Hepatocyte (in vitro differentiated cells): ENCODE measurements around the gene MOG.

Experiments
- EZH2 ChIP-seq: fragments of 200-600 bp; sonication (generic); IDR thresholded peaks from 2 replicates; pipeline ENCODE4 v1.6.1; 2016; ENCODE audit warnings: antibody characterized with exemption, mild to moderate bottlenecking, borderline replicate concordance
- EZH2phosphoT487 ChIP-seq: fragments of 200-600 bp; sonication (generic); IDR thresholded peaks from one replicate; pipeline ENCODE4 v1.6.1; 2018; ENCODE audit warnings: antibody characterized with exemption, mild to moderate bottlenecking, low read depth, moderate library complexity; ENCODE audit not compliant: unreplicated experiment, severe bottlenecking
- TF ChIP-seq, protein P1 (sequence below): fragments of 200-600 bp; sonication (generic); IDR thresholded peaks from 2 replicates; pipeline ENCODE4 v1.5.1; 2016; ENCODE audit warnings: antibody characterized with exemption, mild to moderate bottlenecking; ENCODE audit not compliant: poor library complexity

GRCh38 chr6:29649701-29650673 lies 6.9 kb upstream of the MOG start:
- no peak for TF ChIP-seq EZH2phosphoT487
- TF ChIP-seq, protein P1, sequence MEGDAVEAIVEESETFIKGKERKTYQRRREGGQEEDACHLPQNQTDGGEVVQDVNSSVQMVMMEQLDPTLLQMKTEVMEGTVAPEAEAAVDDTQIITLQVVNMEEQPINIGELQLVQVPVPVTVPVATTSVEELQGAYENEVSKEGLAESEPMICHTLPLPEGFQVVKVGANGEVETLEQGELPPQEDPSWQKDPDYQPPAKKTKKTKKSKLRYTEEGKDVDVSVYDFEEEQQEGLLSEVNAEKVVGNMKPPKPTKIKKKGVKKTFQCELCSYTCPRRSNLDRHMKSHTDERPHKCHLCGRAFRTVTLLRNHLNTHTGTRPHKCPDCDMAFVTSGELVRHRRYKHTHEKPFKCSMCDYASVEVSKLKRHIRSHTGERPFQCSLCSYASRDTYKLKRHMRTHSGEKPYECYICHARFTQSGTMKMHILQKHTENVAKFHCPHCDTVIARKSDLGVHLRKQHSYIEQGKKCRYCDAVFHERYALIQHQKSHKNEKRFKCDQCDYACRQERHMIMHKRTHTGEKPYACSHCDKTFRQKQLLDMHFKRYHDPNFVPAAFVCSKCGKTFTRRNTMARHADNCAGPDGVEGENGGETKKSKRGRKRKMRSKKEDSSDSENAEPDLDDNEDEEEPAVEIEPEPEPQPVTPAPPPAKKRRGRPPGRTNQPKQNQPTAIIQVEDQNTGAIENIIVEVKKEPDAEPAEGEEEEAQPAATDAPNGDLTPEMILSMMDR, result peak; percentile 92
- no peak for TF ChIP-seq EZH2
